ENCODE measurements around the gene SEC22A. TPM values are rescaled to one million over a fixed set of nuclear protein-coding genes. Genes with fewer than 3 reads are reported as not detected.

The SEC22A gene
- total RNA-seq, 5 donors from 2014 or later (not counting 1 experiment from before 2014, with no cell fraction given) = 14.4 to 22.5 (median 18.7) TPM

- Mint-ChIP-seq H3K36me3 (peaks cover 8% of the 10 kb centered on the region), H3K27ac (no peak overlapping the region), H3K4me3 (no peak overlapping the region), H3K4me1 (no peaks in the 10 kb centered on the region), H3K9me3 (peaks cover 0 to 4% (median 0%) of the 10 kb centered on the region in 3 donors), H3K27me3 (no peaks in the 10 kb centered on the region)
- Histone ChIP-seq H3K4me1 (ENCODE audit: control insufficient read depth in 1 of 2, extremely low read depth in 1 of 2, insufficient read depth in 2 of 2, low read length in 2 of 2) (no peaks in the 10 kb centered on the region), H3K4me3 (ENCODE audit: control insufficient read depth in 1 of 2, extremely low read depth in 1 of 2, low read length in 1 of 2) (no peak overlapping the region), H3K36me3 (ENCODE audit: control insufficient read depth in 2 of 2, extremely low read depth in 1 of 2, insufficient read depth in 1 of 2, low read length in 1 of 2) (no peaks in the 10 kb centered on the region), H3K9me3 (no peaks in the 10 kb centered on the region), H3K27ac (ENCODE audit: low read length) (no peak overlapping the region), H3K27me3 (replicated peaks in 1 of 2; ENCODE audit: control insufficient read depth in 2 of 2, extremely low read depth in 1 of 2, insufficient read depth in 2 of 2, low read length in 1 of 2) (peaks cover 0 to 3% of the 10 kb centered on the region in 2 experiments)
- no peak for DNase-seq
- CTCF ChIA-PET = no interaction called here
- 82% methylated on average over 7 of the region's 8 CpGs for WGBS (ENCODE audit: insufficient coverage)
- POLR2A ChIA-PET = no interaction called here
- no peak for ATAC-seq (replicated peaks in 1 of 4)
Measured at GRCh38 chr3:123282461-123282860, 80.7 kb downstream of the SEC22A start.

GRCh38 chr3:123283074-123283473, 81.3 kb downstream of the SEC22A start:
- Mint-ChIP-seq H3K4me3 (no peak overlapping the region), H3K27ac (no peak overlapping the region), H3K4me1 (no peaks in the 10 kb centered on the region), H3K36me3 (peaks cover 8% of the 10 kb centered on the region), H3K27me3 (no peaks in the 10 kb centered on the region), H3K9me3 (peaks cover 0 to 6% (median 0%) of the 10 kb centered on the region in 3 donors)
- H3K4me1 ChIP-seq (ENCODE audit: control insufficient read depth in 1 of 2, extremely low read depth in 1 of 2, insufficient read depth in 2 of 2, low read length in 2 of 2) = no peaks in the 10 kb centered on the region
- H3K27me3 ChIP-seq (replicated peaks in 1 of 2; ENCODE audit: control insufficient read depth in 2 of 2, extremely low read depth in 1 of 2, insufficient read depth in 2 of 2, low read length in 1 of 2) = peaks cover 0 to 4% of the 10 kb centered on the region in 2 experiments
- no peak overlapping the region for H3K4me3 ChIP-seq (ENCODE audit: control insufficient read depth in 1 of 2, extremely low read depth in 1 of 2, low read length in 1 of 2)
- no peaks in the 10 kb centered on the region for H3K36me3 ChIP-seq (ENCODE audit: control insufficient read depth in 2 of 2, extremely low read depth in 1 of 2, insufficient read depth in 1 of 2, low read length in 1 of 2)
- DNase-seq (no peak), ATAC-seq (replicated peaks in 1 of 4) (no peak)
- CTCF ChIA-PET = interaction anchor here in 1 of 2 donors (0.6 kb wide), 1 partner anchor 14 kb away, joined by 3 read pairs; no protein-coding TSS in a partner anchor
- H3K27ac ChIP-seq (ENCODE audit: low read length) = no peak overlapping the region
- no peaks in the 10 kb centered on the region for H3K9me3 ChIP-seq
- POLR2A ChIA-PET = no interaction called here
- 90% methylated on average over 8 of the region's 9 CpGs for WGBS (ENCODE audit: insufficient coverage)

GRCh38 chr3:123283657-123284398, 82.1 kb downstream of the SEC22A start:
- DNase-seq = no peak
- Mint-ChIP-seq H3K4me1 (no peaks in the 10 kb centered on the region), H3K36me3 (peaks cover 5% of the 10 kb centered on the region), H3K27me3 (no peaks in the 10 kb centered on the region), H3K4me3 (no peak overlapping the region), H3K9me3 (peaks cover 0 to 6% (median 0%) of the 10 kb centered on the region in 3 donors), H3K27ac (no peak overlapping the region)
- no peak for ATAC-seq (replicated peaks in 1 of 4)
- ChIA-PET POLR2A (no interaction called here), CTCF (interaction anchor here (0.6 to 0.7 kb wide), 2 partner anchors 15 to 20 kb away, joined by 3 read pairs; no protein-coding TSS in a partner anchor)
- Histone ChIP-seq H3K36me3 (ENCODE audit: control insufficient read depth in 2 of 2, extremely low read depth in 1 of 2, insufficient read depth in 1 of 2, low read length in 1 of 2) (no peaks in the 10 kb centered on the region), H3K4me3 (ENCODE audit: control insufficient read depth in 1 of 2, extremely low read depth in 1 of 2, low read length in 1 of 2) (no peak overlapping the region), H3K27me3 (replicated peaks in 1 of 2; ENCODE audit: control insufficient read depth in 2 of 2, extremely low read depth in 1 of 2, insufficient read depth in 2 of 2, low read length in 1 of 2) (peaks cover 0 to 4% of the 10 kb centered on the region in 2 experiments), H3K27ac (ENCODE audit: low read length) (no peak overlapping the region), H3K9me3 (no peaks in the 10 kb centered on the region), H3K4me1 (ENCODE audit: control insufficient read depth in 1 of 2, extremely low read depth in 1 of 2, insufficient read depth in 2 of 2, low read length in 2 of 2) (no peaks in the 10 kb centered on the region)
- WGBS (ENCODE audit: insufficient coverage) = 93% methylated on average over 8 of the region's 17 CpGs

- H3K27ac Mint-ChIP-seq = no peak overlapping the region
- CTCF ChIA-PET = interaction anchor here in 1 of 2 donors (0.7 kb wide), 1 partner anchor 21 kb away, joined by 3 read pairs; no protein-coding TSS in a partner anchor
- no peaks in the 10 kb centered on the region for H3K4me1 Mint-ChIP-seq
- no peak overlapping the region for H3K27ac ChIP-seq (ENCODE audit: low read length)
- POLR2A ChIA-PET = no interaction called here
- peaks cover 0 to 4% of the 10 kb centered on the region in 2 experiments for H3K27me3 ChIP-seq (replicated peaks in 1 of 2; ENCODE audit: control insufficient read depth in 2 of 2, extremely low read depth in 1 of 2, insufficient read depth in 2 of 2, low read length in 1 of 2)
- WGBS (ENCODE audit: insufficient coverage) = 90% methylated on average over 17 of the region's 18 CpGs
- no peak overlapping the region for H3K4me3 ChIP-seq (ENCODE audit: control insufficient read depth in 1 of 2, extremely low read depth in 1 of 2, low read length in 1 of 2)
- H3K9me3 ChIP-seq = no peaks in the 10 kb centered on the region
- H3K4me3 Mint-ChIP-seq = no peak overlapping the region
- ATAC-seq (replicated peaks in 1 of 4) (no peak), DNase-seq (no peak)
- H3K4me1 ChIP-seq (ENCODE audit: control insufficient read depth in 1 of 2, extremely low read depth in 1 of 2, insufficient read depth in 2 of 2, low read length in 2 of 2) = no peaks in the 10 kb centered on the region
- H3K27me3 Mint-ChIP-seq = no peaks in the 10 kb centered on the region
- H3K36me3 Mint-ChIP-seq = peaks cover 5% of the 10 kb centered on the region
- H3K36me3 ChIP-seq (ENCODE audit: control insufficient read depth in 2 of 2, extremely low read depth in 1 of 2, insufficient read depth in 1 of 2, low read length in 1 of 2) = no peaks in the 10 kb centered on the region
- peaks cover 0 to 6% (median 0%) of the 10 kb centered on the region in 3 donors for H3K9me3 Mint-ChIP-seq
Measured at GRCh38 chr3:123284399-123285010, 82.8 kb downstream of the SEC22A start.

- Histone ChIP-seq H3K9me3 (no peaks in the 10 kb centered on the region), H3K27me3 (replicated peaks in 1 of 2; ENCODE audit: control insufficient read depth in 2 of 2, extremely low read depth in 1 of 2, insufficient read depth in 2 of 2, low read length in 1 of 2) (peaks cover 0 to 4% of the 10 kb centered on the region in 2 experiments), H3K4me3 (ENCODE audit: control insufficient read depth in 1 of 2, extremely low read depth in 1 of 2, low read length in 1 of 2) (no peak overlapping the region), H3K27ac (ENCODE audit: low read length) (no peak overlapping the region), H3K36me3 (ENCODE audit: control insufficient read depth in 2 of 2, extremely low read depth in 1 of 2, insufficient read depth in 1 of 2, low read length in 1 of 2) (no peaks in the 10 kb centered on the region), H3K4me1 (ENCODE audit: control insufficient read depth in 1 of 2, extremely low read depth in 1 of 2, insufficient read depth in 2 of 2, low read length in 2 of 2) (no peaks in the 10 kb centered on the region)
- ChIA-PET POLR2A (no interaction called here), CTCF (no interaction called here)
- no peak overlapping the region for H3K27ac Mint-ChIP-seq
- no peak for ATAC-seq (replicated peaks in 1 of 4)
- H3K27me3 Mint-ChIP-seq = no peaks in the 10 kb centered on the region
- no peaks in the 10 kb centered on the region for H3K4me1 Mint-ChIP-seq
- H3K9me3 Mint-ChIP-seq = peaks cover 0 to 6% (median 0%) of the 10 kb centered on the region in 3 donors
- WGBS (ENCODE audit: insufficient coverage) = 81% methylated on average over 6 of the region's 9 CpGs
- no peak for DNase-seq
- peaks cover 5% of the 10 kb centered on the region for H3K36me3 Mint-ChIP-seq
- no peak overlapping the region for H3K4me3 Mint-ChIP-seq
Measured at GRCh38 chr3:123285066-123285465, 83.3 kb downstream of the SEC22A start.

GRCh38 chr3:123285479-123285878, 83.7 kb downstream of the SEC22A start:
- no peak overlapping the region for H3K4me3 Mint-ChIP-seq
- H3K27me3 Mint-ChIP-seq = no peaks in the 10 kb centered on the region
- H3K9me3 Mint-ChIP-seq = peaks cover 0 to 8% (median 0%) of the 10 kb centered on the region in 3 donors
- H3K27ac ChIP-seq (ENCODE audit: low read length) = no peak overlapping the region
- CTCF ChIA-PET = no interaction called here
- POLR2A ChIA-PET = no interaction called here
- H3K36me3 ChIP-seq (ENCODE audit: control insufficient read depth in 2 of 2, extremely low read depth in 1 of 2, insufficient read depth in 1 of 2, low read length in 1 of 2) = no peaks in the 10 kb centered on the region
- no peaks in the 10 kb centered on the region for H3K9me3 ChIP-seq
- peaks cover 5% of the 10 kb centered on the region for H3K36me3 Mint-ChIP-seq
- H3K4me1 ChIP-seq (ENCODE audit: control insufficient read depth in 1 of 2, extremely low read depth in 1 of 2, insufficient read depth in 2 of 2, low read length in 2 of 2) = no peaks in the 10 kb centered on the region
- ATAC-seq (replicated peaks in 1 of 4) = no peak
- WGBS (ENCODE audit: insufficient coverage) = 100% methylated on average over 2 of the region's 4 CpGs
- H3K27ac Mint-ChIP-seq = no peak overlapping the region
- H3K4me3 ChIP-seq (ENCODE audit: control insufficient read depth in 1 of 2, extremely low read depth in 1 of 2, low read length in 1 of 2) = no peak overlapping the region
- no peaks in the 10 kb centered on the region for H3K4me1 Mint-ChIP-seq
- DNase-seq = no peak
- H3K27me3 ChIP-seq (replicated peaks in 1 of 2; ENCODE audit: control insufficient read depth in 2 of 2, extremely low read depth in 1 of 2, insufficient read depth in 2 of 2, low read length in 1 of 2) = peaks cover 0 to 5% of the 10 kb centered on the region in 2 experiments
